Left lung (tissue), 10 donors: ENCODE measurements around the gene ACACA. TPM values are rescaled to one million over a fixed set of nuclear protein-coding genes. Genes with fewer than 3 reads are reported as not detected.

Experiments
- ATAC-seq: fragments of 200-7000 bp; cut with Tn5 transposase; one replicate; pipeline ENCODE4 v1.9.1; 2020; ENCODE audit warnings: moderate library complexity
- DNase-seq, 4 donors: peaks; one replicate each; pipeline ENCODE4 v3.0.0-alpha.2; 2013 to 2020
- H3K27ac ChIP-seq, 2 donors: fragments of 200-600 bp; sonication (generic) in 1 of 2; one replicate each; pipeline versions ENCODE4 v1.5.0 to v1.8.0; 2020 to 2021
- H3K27me3 ChIP-seq, 2 donors: fragments of 200-600 bp; sonication (generic) in 1 of 2; one replicate each; pipeline versions ENCODE4 v1.5.0 to v1.8.0; 2020 to 2021
- H3K36me3 ChIP-seq, 2 donors: fragments of 200-600 bp; sonication (generic) in 1 of 2; one replicate each; pipeline versions ENCODE4 v1.5.0 to v1.8.0; 2020 to 2021
- H3K4me1 ChIP-seq, 2 donors: fragments of 200-600 bp; one replicate each; pipeline ENCODE4 v1.8.0; 2021
- H3K4me3 ChIP-seq, 2 donors: fragments of 200-600 bp; sonication (generic) in 1 of 2; one replicate each; pipeline versions ENCODE4 v1.5.0 to v1.8.0; 2020 to 2021; ENCODE audit warnings: mild to moderate bottlenecking in 1 of 2
- H3K9me3 ChIP-seq, 2 donors: fragments of 200-600 bp; sonication (generic) in 1 of 2; one replicate each; pipeline versions ENCODE4 v1.5.0 to v1.8.0; 2020 to 2021
- CTCF ChIP-seq, 2 donors: fragments of 200-600 bp; sonication (generic) in 1 of 2; IDR thresholded peaks; one replicate each; pipeline versions ENCODE4 v1.5.0 to v1.8.0; 2021; ENCODE audit warnings: antibody characterized with exemption in 2 of 2
- intact Hi-C, 2 donors: fragments of 100-400 bp; cut with DNase I; formaldehyde crosslinking; loops; one replicate each; pipeline versions ENCODE4 v1.11.2 to v1.14.2; 2022
- polyA plus RNA-seq, 6 donors: library from polyadenylated mRNA; unstranded; fragments of 120-200 nt; gene quantifications; one replicate each; pipeline ENCODE4 v1.2.1, GENCODE V29; 2013; ENCODE audit not compliant: insufficient read length in 6 of 6
- total RNA-seq, 2 donors: library from RNA; stranded (reverse); fragmentation: NEBNext Ultra II Directional; extraction: Animal tissue kit (Norgen Biotek cat#: 25700); gene quantifications; one replicate each; pipeline ENCODE4 v1.2.1, GENCODE V29; 2021
- donor health status: DM: no; HTN: yes; CAD: no.
- donor health status: DM: no; HTN: no; CAD: no.

The ACACA gene
- total and polyA plus RNA-seq, 8 donors: 43.6 to 128 (median 53.3) TPM

GRCh38 chr17:37041932-37042331, 364.7 kb downstream of the ACACA start:
- Histone ChIP-seq H3K4me1 (no peaks in the 10 kb centered on the region), H3K9me3 (no peaks in the 10 kb centered on the region), H3K27ac (no peak overlapping the region), H3K36me3 (peaks cover 0 to 52% of the 10 kb centered on the region in 2 donors), H3K27me3 (no peaks in the 10 kb centered on the region), H3K4me3 (no peak overlapping the region)
- no peak for TF ChIP-seq CTCF (IDR thresholded peaks at IDR 0.05)
- DNase-seq (no peak), ATAC-seq (no peak)
- intact Hi-C loops: no loop called here

- no peak for ATAC-seq
- intact Hi-C loops: no loop called here
- no peak overlapping the region for H3K27ac ChIP-seq
- no peaks in the 10 kb centered on the region for H3K9me3 ChIP-seq
- no peak overlapping the region for H3K4me3 ChIP-seq
- no peaks in the 10 kb centered on the region for H3K27me3 ChIP-seq
- TF ChIP-seq CTCF (IDR thresholded peaks at IDR 0.05): no peak
- H3K36me3 ChIP-seq: peaks cover 0 to 47% of the 10 kb centered on the region in 2 donors
- H3K4me1 ChIP-seq: no peaks in the 10 kb centered on the region
- DNase-seq: no peak
Measured at GRCh38 chr17:37039269-37039668, 367.4 kb downstream of the ACACA start.

- DNase-seq (no peak), ATAC-seq (no peak)
- Histone ChIP-seq H3K36me3 (peaks cover 0 to 40% of the 10 kb centered on the region in 2 donors), H3K9me3 (no peaks in the 10 kb centered on the region), H3K27me3 (no peaks in the 10 kb centered on the region), H3K4me1 (no peaks in the 10 kb centered on the region), H3K27ac (no peak overlapping the region), H3K4me3 (no peak overlapping the region)
- intact Hi-C loops: no loop called here
- TF ChIP-seq CTCF (IDR thresholded peaks at IDR 0.05): no peak
Measured at GRCh38 chr17:37037590-37038155, 369.0 kb downstream of the ACACA start.

Other genes starting within 250 kb of the ACACA start
- not detected for gene C17orf78, start 30.9 kb downstream of the ACACA start, total RNA-seq
- under 1 TPM; 0.21 to 0.58 (median 0.35) TPM for gene C17orf78, start 30.9 kb downstream of the ACACA start, polyA plus RNA-seq
- gene TADA2A, start 50 bp upstream of the ACACA start, total RNA-seq: 10 to 100 TPM; 16.3 to 17.9 TPM
- gene TADA2A, start 50 bp upstream of the ACACA start, polyA plus RNA-seq: 10 to 100 TPM; 28.1 to 34.7 (median 29.3) TPM
- gene DUSP14, start 83.1 kb upstream of the ACACA start, total RNA-seq: 10 to 100 TPM; 11.6 to 14.9 TPM
- 10 to 100 TPM in 1 of 6 donors, 1 to 10 TPM in 5; 6.4 to 10.6 (median 7.9) TPM for gene DUSP14, start 83.1 kb upstream of the ACACA start, polyA plus RNA-seq
- 10 to 100 TPM; 38.6 to 41.2 TPM for gene SYNRG, start 202.6 kb upstream of the ACACA start, total RNA-seq
- 10 to 100 TPM; 37.1 to 48.4 (median 44.1) TPM for gene SYNRG, start 202.6 kb upstream of the ACACA start, polyA plus RNA-seq
- 10 to 100 TPM; 23.7 to 24.3 TPM for gene DDX52, start 236.6 kb upstream of the ACACA start, total RNA-seq
- gene DDX52, start 236.6 kb upstream of the ACACA start, polyA plus RNA-seq: 10 to 100 TPM; 34.5 to 41.6 (median 38.4) TPM